Activated T-helper 9 cell treated with anti-CD3 and anti-CD28 coated beads, Interleukin-2, amount 50 U/mL, for 16 hours (primary cell): ENCODE measurements around the gene PLCZ1.
"Not testable (repeated sequence)": the region's sequence is repeated elsewhere in the genome, so short reads cannot be mapped to it uniquely, and the experiment has no call there.

Experiments
- DNase-seq: peaks from one replicate; pipeline ENCODE4 v3.0.0-alpha.2; 2020; ENCODE audit warnings: low read depth

PLCZ1 gene, protein sequence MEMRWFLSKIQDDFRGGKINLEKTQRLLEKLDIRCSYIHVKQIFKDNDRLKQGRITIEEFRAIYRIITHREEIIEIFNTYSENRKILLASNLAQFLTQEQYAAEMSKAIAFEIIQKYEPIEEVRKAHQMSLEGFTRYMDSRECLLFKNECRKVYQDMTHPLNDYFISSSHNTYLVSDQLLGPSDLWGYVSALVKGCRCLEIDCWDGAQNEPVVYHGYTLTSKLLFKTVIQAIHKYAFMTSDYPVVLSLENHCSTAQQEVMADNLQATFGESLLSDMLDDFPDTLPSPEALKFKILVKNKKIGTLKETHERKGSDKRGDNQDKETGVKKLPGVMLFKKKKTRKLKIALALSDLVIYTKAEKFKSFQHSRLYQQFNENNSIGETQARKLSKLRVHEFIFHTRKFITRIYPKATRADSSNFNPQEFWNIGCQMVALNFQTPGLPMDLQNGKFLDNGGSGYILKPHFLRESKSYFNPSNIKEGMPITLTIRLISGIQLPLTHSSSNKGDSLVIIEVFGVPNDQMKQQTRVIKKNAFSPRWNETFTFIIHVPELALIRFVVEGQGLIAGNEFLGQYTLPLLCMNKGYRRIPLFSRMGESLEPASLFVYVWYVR

GRCh38 chr12:18737819-18738218 is at the start of gene PLCZ1, which contains the start of gene CAPZA3:
PLCZ1 (minus strand) TSS chr12:18738012; CDS start chr12:18737371, 641 bp downstream.
CAPZA3 (plus strand) TSS chr12:18738119; CDS start chr12:18738269, 150 bp downstream.
- no peak for DNase-seq

- not testable (repeated sequence) for DNase-seq
Observed at GRCh38 chr12:18785465-18785864, 47.7 kb upstream of the PLCZ1 start.

DNA sequence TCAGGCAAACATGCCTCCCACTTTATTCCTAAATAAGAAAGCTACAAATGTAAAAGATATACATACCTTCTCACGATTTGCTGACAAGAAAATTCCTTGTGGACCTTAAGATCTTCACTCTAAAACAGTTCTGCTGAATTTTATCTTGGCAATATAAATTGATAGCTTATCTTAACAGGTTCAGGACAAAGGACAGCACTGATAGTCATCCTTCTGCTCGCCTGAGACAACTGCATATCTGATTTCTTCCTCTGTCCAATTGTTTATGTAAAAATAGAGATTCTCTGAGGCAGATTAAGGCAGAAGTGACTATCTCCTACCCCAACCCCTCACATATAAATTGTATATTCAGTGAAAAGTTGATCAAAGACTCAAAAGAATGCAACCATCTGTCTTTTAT is 45.0 kb upstream of the PLCZ1 start:
- DNase-seq = no peak

- DNase-seq = not testable (repeated sequence)
Observed at GRCh38 chr12:18766479-18766878, 28.7 kb upstream of the PLCZ1 start.

DNA sequence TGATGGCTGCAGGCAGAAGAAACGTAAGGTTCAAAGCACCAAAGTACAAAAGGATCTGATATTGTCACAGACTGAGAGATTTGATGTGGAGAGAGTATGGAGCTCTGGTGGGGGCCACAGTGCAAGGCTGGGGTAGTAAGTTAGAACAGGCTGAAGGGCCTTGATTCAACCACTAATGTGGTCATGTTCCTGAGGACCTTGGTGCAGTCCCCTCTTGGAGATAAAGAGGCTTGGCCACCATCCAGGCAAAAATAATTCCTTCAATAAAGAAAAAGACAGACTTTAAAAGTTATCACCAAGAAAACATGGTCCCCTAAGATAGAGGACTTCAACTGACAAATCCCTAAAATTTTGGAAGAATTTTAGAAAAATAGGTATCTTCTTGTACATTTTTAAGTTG is 17.5 kb upstream of the PLCZ1 start:
- DNase-seq = no peak

DNA sequence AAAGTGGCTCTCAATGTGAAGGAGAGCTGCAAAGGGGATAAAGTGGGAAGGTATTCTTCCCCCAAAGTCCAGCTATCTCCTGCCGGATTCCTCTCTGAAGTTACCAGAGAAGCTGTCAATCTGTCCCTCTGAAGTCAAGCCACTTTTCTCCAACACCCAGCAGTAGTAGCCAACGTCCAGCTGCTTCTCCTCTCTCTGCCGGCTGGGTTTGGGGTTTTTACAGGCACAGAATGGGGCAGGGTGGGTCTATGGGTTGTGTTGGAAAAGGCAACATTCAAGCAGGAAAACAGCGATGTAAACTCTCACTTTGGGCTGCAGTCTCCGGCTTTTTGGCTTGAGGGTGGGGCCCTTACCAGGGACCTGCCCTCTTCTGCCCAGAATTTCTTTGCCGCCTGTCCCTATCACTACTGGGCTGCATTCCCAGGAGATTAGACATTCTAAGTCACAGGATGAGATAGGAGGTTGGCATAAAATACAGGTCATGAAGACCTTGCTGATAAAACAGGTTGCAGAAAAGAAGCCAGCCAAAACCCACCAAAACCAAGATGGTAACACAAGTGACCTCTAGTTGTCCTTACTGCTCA is 16.4 kb upstream of the PLCZ1 start:
- no peak for DNase-seq

- DNase-seq = no peak
Observed at GRCh38 chr12:18753481-18754123, 15.8 kb upstream of the PLCZ1 start.

DNA sequence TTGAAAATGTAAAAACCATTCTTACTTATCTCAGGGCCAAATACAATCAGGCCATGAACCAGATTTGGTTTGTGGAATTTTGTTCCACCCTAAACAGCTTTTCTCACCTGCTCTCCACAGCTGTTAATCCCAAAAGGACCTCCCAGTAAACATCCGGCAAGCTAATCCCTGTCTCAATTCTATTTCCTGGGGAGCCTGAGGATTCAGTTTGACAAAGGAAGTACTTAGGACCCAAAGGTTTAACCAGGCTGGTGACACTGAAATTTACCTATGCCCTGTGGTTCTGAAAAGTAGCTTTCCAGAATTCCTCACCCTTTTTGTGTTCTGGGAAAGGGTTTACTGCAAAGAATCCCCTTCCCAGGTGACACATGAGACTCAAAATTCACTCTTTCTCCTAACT is 15.1 kb upstream of the PLCZ1 start:
- DNase-seq = no peak

GRCh38 chr12:18752280-18752920 is 14.6 kb upstream of the PLCZ1 start:
- DNase-seq = no peak

DNA sequence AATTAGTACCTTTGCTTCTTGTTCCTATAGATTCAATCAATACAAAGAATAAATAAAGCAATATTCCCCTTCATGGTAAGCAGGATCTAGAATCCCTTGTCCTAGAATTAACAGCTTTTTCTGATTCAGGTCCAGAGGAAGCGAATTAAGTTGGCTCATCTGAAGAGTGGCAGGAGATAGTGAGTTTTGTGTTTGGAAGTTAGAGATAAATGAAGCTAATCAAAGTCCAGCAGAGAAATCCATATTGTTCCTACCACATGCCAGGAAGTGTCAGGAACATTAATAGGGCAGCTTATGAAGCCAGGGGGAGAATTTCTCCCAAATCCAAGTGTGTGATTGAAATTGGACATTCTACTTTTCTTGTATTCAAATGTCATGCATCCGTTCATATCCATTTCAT is 14.1 kb upstream of the PLCZ1 start:
- DNase-seq = no peak

- DNase-seq = no peak
Observed at GRCh38 chr12:18750085-18750484, 12.3 kb upstream of the PLCZ1 start.

DNA sequence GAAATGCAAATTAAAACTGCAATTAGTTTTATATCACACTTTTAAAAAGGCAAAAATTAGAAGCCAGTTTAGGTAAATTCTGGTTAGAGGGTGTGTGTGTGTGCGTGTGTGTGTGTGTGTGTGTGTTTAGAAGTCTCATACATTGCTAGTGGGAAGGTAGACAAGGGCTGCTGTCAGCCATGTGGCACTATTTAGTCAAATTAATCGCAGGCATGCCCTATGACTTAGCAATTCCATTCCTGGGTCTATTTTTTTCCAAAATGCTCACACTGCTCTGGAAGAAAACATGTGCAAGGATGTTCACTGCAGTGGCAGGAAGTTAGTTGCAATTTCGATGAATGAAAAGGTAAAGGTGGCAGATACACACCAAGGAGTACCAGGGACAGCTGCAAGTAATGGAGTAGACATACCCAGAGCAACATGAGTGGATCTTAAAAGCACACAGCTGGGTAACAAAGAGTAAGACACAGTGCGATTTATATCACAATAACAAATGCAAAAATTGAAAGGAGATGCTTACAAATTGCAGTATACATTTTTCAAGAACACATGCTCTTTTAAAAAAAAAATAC is 11.7 kb upstream of the PLCZ1 start:
- no peak for DNase-seq

GRCh38 chr12:18747895-18748294 is 10.1 kb upstream of the PLCZ1 start:
- no peak for DNase-seq

DNA sequence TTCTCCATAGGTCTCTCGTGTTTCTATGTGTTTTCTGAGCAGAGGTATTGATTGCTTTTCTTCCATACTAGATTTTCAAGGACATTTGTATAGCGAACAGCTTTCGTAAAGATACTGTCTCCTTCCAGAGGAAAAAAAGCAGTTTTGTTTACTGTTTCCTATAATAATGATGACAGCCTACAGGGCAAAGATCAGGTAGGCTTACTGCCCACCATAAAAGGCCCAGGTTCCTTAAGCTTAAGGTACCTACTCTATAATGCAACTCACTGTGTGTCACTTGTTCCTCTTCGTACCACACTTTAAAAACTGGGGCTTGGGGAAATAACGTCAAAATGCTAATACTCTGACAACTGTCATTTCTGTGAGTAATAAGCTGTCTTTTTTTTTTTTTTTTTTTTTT is 6.7 kb downstream of the PLCZ1 start:
- no peak for DNase-seq

GRCh38 chr12:18723752-18724151 is 14.1 kb downstream of the PLCZ1 start:
- no peak for DNase-seq

- no peak for DNase-seq
Observed at GRCh38 chr12:18721452-18721851, 16.4 kb downstream of the PLCZ1 start.

DNA sequence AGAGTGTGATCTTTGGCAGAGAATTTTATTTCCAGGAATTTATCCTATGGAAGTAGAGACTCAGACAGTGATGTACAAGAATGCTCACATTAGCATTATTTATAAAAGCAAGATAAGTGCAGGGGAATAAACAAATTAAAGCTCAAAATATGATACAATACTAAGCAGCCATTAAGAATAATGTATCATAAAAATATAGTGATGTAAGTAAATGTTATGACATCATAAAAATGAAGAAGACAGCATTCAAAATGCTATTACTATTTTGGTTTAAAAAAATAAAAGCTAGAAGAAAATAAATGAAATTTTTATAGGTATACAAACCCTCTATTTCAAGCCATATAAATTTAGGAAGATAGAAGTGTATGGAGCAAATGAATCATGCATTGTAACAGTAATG is 17.1 kb downstream of the PLCZ1 start:
- DNase-seq = no peak

DNA sequence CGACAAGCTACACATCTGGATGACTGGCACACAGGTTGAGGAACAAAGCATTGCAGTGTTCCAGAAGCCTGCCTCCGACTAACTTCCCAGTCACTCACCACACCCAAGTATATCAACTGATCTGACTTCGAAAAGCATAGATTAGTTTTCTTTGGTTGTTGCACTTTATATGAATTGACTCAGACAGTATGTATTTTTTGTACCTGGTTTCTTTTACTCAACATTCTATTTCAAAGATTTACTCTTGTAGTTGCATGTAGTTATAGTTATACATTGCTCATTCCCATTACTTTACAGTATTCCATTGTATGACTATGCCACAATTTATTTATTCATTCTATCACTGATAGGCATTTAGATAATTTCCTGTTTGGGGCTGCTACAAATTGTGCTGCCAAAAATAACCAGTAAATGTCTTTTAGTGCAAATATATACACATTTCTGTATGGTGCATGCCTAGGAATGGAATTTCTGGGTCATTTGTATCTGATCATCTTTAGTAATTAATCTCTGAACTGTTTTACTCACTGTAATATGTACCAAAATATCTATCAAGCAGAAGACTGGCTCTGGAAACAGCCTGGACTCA is 17.8 kb downstream of the PLCZ1 start:
- DNase-seq = no peak

DNA sequence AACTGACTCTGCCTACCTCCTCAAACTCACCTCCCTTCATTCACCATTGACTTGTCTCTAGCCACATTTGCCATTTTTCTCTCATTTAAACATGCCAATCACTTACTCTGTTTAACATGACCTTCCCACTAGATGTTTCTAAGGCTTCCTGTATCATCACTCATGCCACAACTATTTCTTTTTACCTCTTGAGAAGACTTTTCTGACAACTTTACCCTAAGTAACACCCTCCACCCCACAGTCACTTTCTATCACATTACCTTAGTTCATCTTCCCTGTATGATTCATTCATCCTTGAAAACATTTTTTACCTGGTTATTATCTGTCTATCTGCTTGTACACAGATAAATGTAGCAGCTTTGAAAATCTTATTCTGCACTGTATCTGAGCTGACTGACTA is 19.4 kb downstream of the PLCZ1 start:
- DNase-seq = no peak

GRCh38 chr12:18716236-18716635 is 21.6 kb downstream of the PLCZ1 start:
- no peak for DNase-seq

GRCh38 chr12:18706798-18707197 is 31.0 kb downstream of the PLCZ1 start:
- no peak for DNase-seq

DNA sequence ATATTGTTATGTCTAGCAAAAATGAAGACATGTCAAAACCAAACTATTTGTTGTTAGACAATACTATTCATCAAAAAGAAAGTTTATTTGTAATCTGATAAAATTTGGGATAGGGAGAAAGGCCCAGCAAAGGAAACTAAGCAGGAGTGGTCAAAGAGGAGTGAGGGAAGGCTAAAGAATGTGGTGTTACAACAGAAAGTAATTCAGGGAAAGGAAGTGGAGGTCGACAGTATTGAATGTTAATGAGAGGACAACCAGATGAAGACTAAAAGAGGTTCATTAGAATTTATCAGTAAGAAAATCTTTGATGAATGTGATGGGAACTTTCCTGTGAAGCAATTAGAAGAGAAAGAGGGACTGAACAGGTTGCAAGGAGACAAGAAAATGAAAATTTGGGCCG is 33.9 kb downstream of the PLCZ1 start:
- DNase-seq = no peak
